Measurements from ENCODE around the gene PRR12.
A peak's percentile ranks its signal among the peaks of the same experiment; 100 is the strongest.

The PRR12 gene

GRCh38 chr19:49560358-49560900, 30.6 kb upstream of the PRR12 start:
- DNase-seq (ENCODE audit: low read depth) = no peak

GRCh38 chr19:49564616-49565045, 26.4 kb upstream of the PRR12 start:
- DNase-seq (ENCODE audit: low read depth) = no peak

GRCh38 chr19:49565261-49565660, 25.7 kb upstream of the PRR12 start:
- DNase-seq (ENCODE audit: low read depth) = no peak

- no peak for DNase-seq (ENCODE audit: low read depth)
Observed at GRCh38 chr19:49566302-49566701, 24.7 kb upstream of the PRR12 start.

GRCh38 chr19:49567861-49568441, 23.0 kb upstream of the PRR12 start:
- no peak for DNase-seq (ENCODE audit: low read depth)

- DNase-seq (ENCODE audit: low read depth) = no peak
Observed at GRCh38 chr19:49570138-49570856, 20.7 kb upstream of the PRR12 start.

- no peak for DNase-seq (ENCODE audit: low read depth)
Observed at GRCh38 chr19:49570997-49571676, 19.8 kb upstream of the PRR12 start.

- DNase-seq (ENCODE audit: low read depth) = no peak
Observed at GRCh38 chr19:49573009-49573408, 18.0 kb upstream of the PRR12 start.

- no peak for DNase-seq (ENCODE audit: low read depth)
Observed at GRCh38 chr19:49573425-49573824, 17.6 kb upstream of the PRR12 start.

GRCh38 chr19:49574206-49574755, 16.7 kb upstream of the PRR12 start:
- DNase-seq (ENCODE audit: low read depth) = no peak

- no peak for DNase-seq (ENCODE audit: low read depth)
Observed at GRCh38 chr19:49579193-49579592, 11.8 kb upstream of the PRR12 start.

GRCh38 chr19:49579947-49580263, 11.1 kb upstream of the PRR12 start:
- DNase-seq (ENCODE audit: low read depth) = no peak

GRCh38 chr19:49580264-49581006, 10.5 kb upstream of the PRR12 start, which contains the start of gene NOSIP:
NOSIP (minus strand) TSS chr19:49580556; CDS start chr19:49560691, 19,865 bp downstream.
- peak; percentile 90 for DNase-seq (ENCODE audit: low read depth)

- DNase-seq (ENCODE audit: low read depth) = no peak
Observed at GRCh38 chr19:49581007-49581508, 9.9 kb upstream of the PRR12 start, which contains the start of gene PRRG2. PRRG2 (plus strand) TSS chr19:49581316; CDS start chr19:49583220, 1,904 bp downstream.

- no peak for DNase-seq (ENCODE audit: low read depth)
Observed at GRCh38 chr19:49583239-49583638, 7.7 kb upstream of the PRR12 start.

GRCh38 chr19:49585023-49585422, 6.0 kb upstream of the PRR12 start:
- DNase-seq (ENCODE audit: low read depth) = no peak

- no peak for DNase-seq (ENCODE audit: low read depth)
Observed at GRCh38 chr19:49587227-49587626, 3.8 kb upstream of the PRR12 start.

- DNase-seq (ENCODE audit: low read depth) = no peak
Observed at GRCh38 chr19:49588365-49589122, 2.4 kb upstream of the PRR12 start.

- no peak for DNase-seq (ENCODE audit: low read depth)
Observed at GRCh38 chr19:49589502-49589905, 1.5 kb upstream of the PRR12 start.

- peak; percentile 86 for DNase-seq (ENCODE audit: low read depth)
Observed at GRCh38 chr19:49590071-49590970, 661 bp upstream of the PRR12 start.

Data from GM04504 (cell line).